Hematopoietic multipotent progenitor cell treated with erythropoietin and hydrocortisone succinate and interleukin-3 and kit ligand, for 6 days (in vitro differentiated cells): ENCODE data around the gene FIGLA.
"Not testable (repeated sequence)": the region's sequence is repeated elsewhere in the genome, so short reads cannot be mapped to it uniquely, and the experiment has no call there.

Experiments
- DNase-seq: peaks from one replicate; pipeline ENCODE4 v3.0.0-alpha.2; 2015

The FIGLA gene

GRCh38 chr2:70743068-70743467, 47.4 kb downstream of the FIGLA start:
- no peak for DNase-seq

- not testable (repeated sequence) for DNase-seq
Measured at GRCh38 chr2:70739492-70739891, 51.0 kb downstream of the FIGLA start.

GRCh38 chr2:70738159-70738558, 52.3 kb downstream of the FIGLA start:
- DNase-seq: no peak

- no peak for DNase-seq
Measured at GRCh38 chr2:70735071-70735470, 55.4 kb downstream of the FIGLA start.

GRCh38 chr2:70733646-70734180, 56.7 kb downstream of the FIGLA start:
- DNase-seq: no peak

- no peak for DNase-seq
Measured at GRCh38 chr2:70732766-70733645, 57.4 kb downstream of the FIGLA start.

GRCh38 chr2:70730730-70731129, 59.7 kb downstream of the FIGLA start:
- DNase-seq: no peak

GRCh38 chr2:70729647-70730046, 60.8 kb downstream of the FIGLA start:
- DNase-seq: no peak

- DNase-seq: no peak
Measured at GRCh38 chr2:70728128-70728527, 62.3 kb downstream of the FIGLA start.
